ENCODE data around the gene OTUD1. TPM values are rescaled to one million over a fixed set of nuclear protein-coding genes. Genes with fewer than 3 reads are reported as not detected.

OTUD1 gene
- total and polyA plus RNA-seq, 2 donors (not counting 1 experiment from before 2014, with no cell fraction given): 69.0 to 92.8 TPM

GRCh38 chr10:23479798-23480473 is 41.1 kb downstream of the OTUD1 start:
- ATAC-seq (ENCODE audit: low read depth) (no peak), DNase-seq (no peak)
- TF ChIP-seq EZH2 (IDR thresholded peaks at IDR 0.05; ENCODE audit: borderline replicate concordance, insufficient read depth, low read depth, low read length, poor library complexity, severe bottlenecking) (no peak), CTCF (IDR thresholded peaks at IDR 0.05) (no peak)
- H3K27me3 Mint-ChIP-seq: peaks cover 4% of the 10 kb centered on the region
- no peaks in the 10 kb centered on the region for H3K79me2 ChIP-seq (ENCODE audit: control insufficient read depth, insufficient read depth, low read length)
- CTCF ChIA-PET: no interaction called here
- H3K4me3 ChIP-seq (ENCODE audit: control extremely low read depth in 1 of 5, extremely low read depth in 1 of 5, insufficient read depth in 1 of 5, low read depth in 2 of 5, low read length in 4 of 5): no peak overlapping the region
- H2AFZ ChIP-seq (ENCODE audit: insufficient read depth, low read depth, low read length, poor library complexity, severe bottlenecking): no peak overlapping the region
- H3K27me3 ChIP-seq (replicated peaks in 1 of 4; ENCODE audit: control extremely low read depth in 1 of 4, control insufficient read depth in 3 of 4, insufficient read depth in 4 of 4, low read length in 3 of 4): no peaks in the 10 kb centered on the region
- H3K36me3 ChIP-seq (replicated peaks in 1 of 2; ENCODE audit: control extremely low read depth in 1 of 2, control insufficient read depth in 1 of 2, extremely low read depth in 1 of 2, insufficient read depth in 2 of 2, low read length in 1 of 2): no peaks in the 10 kb centered on the region
- H3K4me2 ChIP-seq (replicated peaks; ENCODE audit: low read depth, low read length, poor library complexity, severe bottlenecking): no peak overlapping the region
- no peaks in the 10 kb centered on the region for H4K20me1 ChIP-seq (ENCODE audit: control insufficient read depth, insufficient read depth, low read length, poor library complexity, severe bottlenecking)
- H3K9me3 Mint-ChIP-seq (ENCODE audit: insufficient read depth): no peaks in the 10 kb centered on the region
- POLR2A ChIA-PET: no interaction called here
- no peaks in the 10 kb centered on the region for H3K9me3 ChIP-seq (ENCODE audit: control extremely low read depth in 1 of 3, control insufficient read depth in 2 of 3, insufficient read depth in 1 of 3, low read length in 2 of 3)
- no peak overlapping the region for H3K9ac ChIP-seq (ENCODE audit: low read length)
- WGBS (ENCODE audit: insufficient coverage): 83% methylated on average over 1 of the region's 3 CpGs
- peaks cover 2% of the 10 kb centered on the region for H3K4me1 Mint-ChIP-seq
- no peak overlapping the region for H3K27ac ChIP-seq (ENCODE audit: low read length in 2 of 2)
- no peak overlapping the region for H3K4me3 Mint-ChIP-seq
- no peak overlapping the region for H3K27ac Mint-ChIP-seq
- intact Hi-C loops (cut with micrococcal nuclease): no loop called here
- H3K4me1 ChIP-seq (ENCODE audit: control insufficient read depth in 2 of 2, insufficient read depth in 2 of 2, low read length in 2 of 2): no peaks in the 10 kb centered on the region

DNA sequence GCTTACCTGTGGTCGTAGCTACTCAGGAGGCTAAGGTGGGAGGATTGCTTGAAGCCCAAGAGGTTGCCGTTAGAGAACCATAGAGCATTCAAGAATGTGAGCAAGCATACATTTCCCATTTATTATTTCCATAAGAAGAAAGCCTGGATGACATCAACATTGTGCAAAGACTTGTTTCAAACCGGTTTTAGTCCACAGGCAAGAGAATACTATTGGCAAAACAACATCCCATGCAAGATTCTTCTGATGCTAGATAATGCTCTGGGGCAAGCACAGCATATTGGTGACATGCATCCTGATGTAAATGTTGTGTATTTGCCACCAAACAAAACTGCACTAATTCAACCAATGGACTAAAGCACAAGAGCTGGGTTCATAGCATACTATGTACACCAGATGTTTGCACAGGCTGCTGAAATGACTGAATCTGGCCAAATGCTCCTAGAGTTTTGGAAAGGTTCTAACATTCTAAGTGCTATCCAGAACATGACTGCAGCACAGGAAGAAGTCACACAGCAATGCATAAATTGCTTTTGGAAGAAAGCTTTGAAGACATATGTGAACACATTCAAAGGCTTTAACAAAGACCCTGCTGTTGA is 42.6 kb downstream of the OTUD1 start:
- POLR2A ChIA-PET: interaction anchor here (0.6 kb wide), 1 partner anchor 17 kb away, joined by 4 read pairs; no protein-coding TSS in a partner anchor
- intact Hi-C loops (cut with micrococcal nuclease): no loop called here
- H3K4me2 ChIP-seq (replicated peaks; ENCODE audit: low read depth, low read length, poor library complexity, severe bottlenecking): no peak overlapping the region

More for the DNA sequence above, 42.6 kb downstream of the OTUD1 start:
- DNase-seq: no peak
- H3K27me3 ChIP-seq (replicated peaks in 1 of 4; ENCODE audit: control extremely low read depth in 1 of 4, control insufficient read depth in 3 of 4, insufficient read depth in 4 of 4, low read length in 3 of 4): no peaks in the 10 kb centered on the region
- TF ChIP-seq CTCF (IDR thresholded peaks at IDR 0.05): no peak
- no peak for TF ChIP-seq EZH2 (IDR thresholded peaks at IDR 0.05; ENCODE audit: borderline replicate concordance, insufficient read depth, low read depth, low read length, poor library complexity, severe bottlenecking)
- H3K4me3 ChIP-seq (ENCODE audit: control extremely low read depth in 1 of 5, extremely low read depth in 1 of 5, insufficient read depth in 1 of 5, low read depth in 2 of 5, low read length in 4 of 5): no peak overlapping the region
- H2AFZ ChIP-seq (ENCODE audit: insufficient read depth, low read depth, low read length, poor library complexity, severe bottlenecking): no peak overlapping the region
- no peak overlapping the region for H3K27ac Mint-ChIP-seq
- no peak for ATAC-seq (ENCODE audit: low read depth)
- H3K79me2 ChIP-seq (ENCODE audit: control insufficient read depth, insufficient read depth, low read length): no peaks in the 10 kb centered on the region
- H3K27ac ChIP-seq (ENCODE audit: low read length in 2 of 2): no peak overlapping the region
- H3K27me3 Mint-ChIP-seq: peaks cover 4% of the 10 kb centered on the region
- no peaks in the 10 kb centered on the region for H4K20me1 ChIP-seq (ENCODE audit: control insufficient read depth, insufficient read depth, low read length, poor library complexity, severe bottlenecking)
- no peaks in the 10 kb centered on the region for H3K36me3 ChIP-seq (replicated peaks in 1 of 2; ENCODE audit: control extremely low read depth in 1 of 2, control insufficient read depth in 1 of 2, extremely low read depth in 1 of 2, insufficient read depth in 2 of 2, low read length in 1 of 2)
- no peaks in the 10 kb centered on the region for H3K9me3 ChIP-seq (ENCODE audit: control extremely low read depth in 1 of 3, control insufficient read depth in 2 of 3, insufficient read depth in 1 of 3, low read length in 2 of 3)
- no peaks in the 10 kb centered on the region for H3K4me1 ChIP-seq (ENCODE audit: control insufficient read depth in 2 of 2, insufficient read depth in 2 of 2, low read length in 2 of 2)
- no peaks in the 10 kb centered on the region for H3K9me3 Mint-ChIP-seq (ENCODE audit: insufficient read depth)
- CTCF ChIA-PET: no interaction called here
- WGBS (ENCODE audit: insufficient coverage): 100% methylated on average over 1 of the region's 3 CpGs
- H3K4me3 Mint-ChIP-seq: no peak overlapping the region
- no peak overlapping the region for H3K9ac ChIP-seq (ENCODE audit: low read length)
- no peaks in the 10 kb centered on the region for H3K4me1 Mint-ChIP-seq
